ENCODE measurements around the gene GDF15.

- TF ChIP-seq POLR2A (IDR thresholded peaks at IDR 0.05) (no peak), CTCF (IDR thresholded peaks at IDR 0.05) (no peak)
These were observed 41.3 kb downstream of the GDF15 start for GRCh38 chr19:18427080-18427742.

All from lower leg skin (tissue), 3 donors.